Measurements from ENCODE around the gene JADE2. TPM values are rescaled to one million over a fixed set of nuclear protein-coding genes. Genes with fewer than 3 reads are reported as not detected.

The JADE2 gene
- total and polyA plus RNA-seq, 2 experiments from 2014 or later: 16.2 to 40.8 TPM

GRCh38 chr5:134492568-134492967 is 32.9 kb upstream of the JADE2 start:
- H3F3A ChIP-seq (replicated peaks; ENCODE audit: low read depth): no peaks in the 10 kb centered on the region
- H3K27ac ChIP-seq (ENCODE audit: low read depth): no peak overlapping the region
- no peak overlapping the region for H3K4me3 ChIP-seq
- H3K27me3 Mint-ChIP-seq (ENCODE audit: insufficient read depth, low read depth, poor library complexity): peaks cover 2% of the 10 kb centered on the region
- H3K27ac Mint-ChIP-seq: no peak overlapping the region
- no peaks in the 10 kb centered on the region for H3K36me3 Mint-ChIP-seq (ENCODE audit: low read depth)
- H3K4me1 ChIP-seq (ENCODE audit: insufficient read depth): no peaks in the 10 kb centered on the region
- H3K9me3 Mint-ChIP-seq: no peaks in the 10 kb centered on the region
- no peaks in the 10 kb centered on the region for H3K4me1 Mint-ChIP-seq
- no peak overlapping the region for H3K4me3 Mint-ChIP-seq
- H4K20me1 ChIP-seq (replicated peaks; ENCODE audit: insufficient read depth): no peaks in the 10 kb centered on the region
- H3K9me2 ChIP-seq (ENCODE audit: insufficient read depth): no peaks in the 10 kb centered on the region
- no peak overlapping the region for H3K4me2 ChIP-seq
- no peak overlapping the region for H2AFZ ChIP-seq
- no peaks in the 10 kb centered on the region for H3K27me3 ChIP-seq (ENCODE audit: insufficient read depth)
- no peak for DNase-seq (ENCODE audit: low spot score)
- TF ChIP-seq STAT1 (IDR thresholded peaks at IDR 0.05; ENCODE audit: unreplicated experiment): no peak
- TF ChIP-seq CTCF (conservative IDR thresholded peaks at IDR 0.05; ENCODE audit: low read depth in 2 of 2): no peak
- TF ChIP-seq ZNF331 (CRISPR knock-in tag; IDR thresholded peaks at IDR 0.05; ENCODE audit: low read depth): no peak
- no peak for TF ChIP-seq ZNF462 (CRISPR knock-in tag; IDR thresholded peaks at IDR 0.05)
- no peak for TF ChIP-seq ETS1 (IDR thresholded peaks at IDR 0.05)
- no peak for TF ChIP-seq EZH2 (IDR thresholded peaks at IDR 0.05; ENCODE audit: low read depth, unreplicated experiment)
- TF ChIP-seq POLR2AphosphoS5 (IDR thresholded peaks at IDR 0.05; ENCODE audit: low read depth): no peak
- TF ChIP-seq JUNB (IDR thresholded peaks at IDR 0.05; ENCODE audit: unreplicated experiment): no peak
- TF ChIP-seq NANOG (IDR thresholded peaks at IDR 0.05; ENCODE audit: borderline replicate concordance): no peak
- no peak for TF ChIP-seq REST (IDR thresholded peaks at IDR 0.05; ENCODE audit: unreplicated experiment)
- TF ChIP-seq ZNF114 (CRISPR knock-in tag; IDR thresholded peaks at IDR 0.05): no peak
- no peak for TF ChIP-seq EZH2phosphoT487 (IDR thresholded peaks at IDR 0.05; ENCODE audit: unreplicated experiment)
- no peak for TF ChIP-seq CREB1 (CRISPR knock-in tag; IDR thresholded peaks at IDR 0.05; ENCODE audit: low read depth)
- ATAC-seq: no peak
- no peaks in the 10 kb centered on the region for H3K79me2 ChIP-seq (replicated peaks; ENCODE audit: insufficient read depth)
- H3K36me3 ChIP-seq (ENCODE audit: insufficient read depth): no peaks in the 10 kb centered on the region

Measured in GM23338 (cell line).